Liver (tissue), 3 donors: ENCODE results near the gene GAS6.

Experiments used
- SP1 ChIP-seq: IDR thresholded peaks from 2 replicates; pipeline ENCODE4 v1.6.1; 2018; ENCODE audit warnings: antibody characterized with exemption, mild to moderate bottlenecking
- TAF1 ChIP-seq: conservative IDR thresholded peaks from 2 replicates; pipeline ENCODE4 v1.6.1; 2016; ENCODE audit warnings: antibody characterized with exemption, mild to moderate bottlenecking
- TF ChIP-seq, protein P1 (sequence below): fragments of 150-350 bp; IDR thresholded peaks from 2 replicates; pipeline ENCODE4 v1.5.1; 2017; ENCODE audit warnings: improper control_type of control experiment, low read depth, low read length; ENCODE audit not compliant: missing input control
- TF ChIP-seq, protein P2 (sequence below): IDR thresholded peaks from 2 replicates; pipeline ENCODE4 v1.6.1; 2016; ENCODE audit warnings: antibody characterized with exemption, mild to moderate bottlenecking
- TF ChIP-seq, protein P3 (sequence below): IDR thresholded peaks from 2 replicates; pipeline ENCODE4 v1.6.1; 2016; ENCODE audit warnings: antibody characterized with exemption
- TF ChIP-seq, protein P4 (sequence below): IDR thresholded peaks from 2 replicates; pipeline ENCODE4 v1.6.1; 2016; ENCODE audit warnings: antibody characterized with exemption
- donor health status: healthy.
- donor health status: healthy.

DNA sequence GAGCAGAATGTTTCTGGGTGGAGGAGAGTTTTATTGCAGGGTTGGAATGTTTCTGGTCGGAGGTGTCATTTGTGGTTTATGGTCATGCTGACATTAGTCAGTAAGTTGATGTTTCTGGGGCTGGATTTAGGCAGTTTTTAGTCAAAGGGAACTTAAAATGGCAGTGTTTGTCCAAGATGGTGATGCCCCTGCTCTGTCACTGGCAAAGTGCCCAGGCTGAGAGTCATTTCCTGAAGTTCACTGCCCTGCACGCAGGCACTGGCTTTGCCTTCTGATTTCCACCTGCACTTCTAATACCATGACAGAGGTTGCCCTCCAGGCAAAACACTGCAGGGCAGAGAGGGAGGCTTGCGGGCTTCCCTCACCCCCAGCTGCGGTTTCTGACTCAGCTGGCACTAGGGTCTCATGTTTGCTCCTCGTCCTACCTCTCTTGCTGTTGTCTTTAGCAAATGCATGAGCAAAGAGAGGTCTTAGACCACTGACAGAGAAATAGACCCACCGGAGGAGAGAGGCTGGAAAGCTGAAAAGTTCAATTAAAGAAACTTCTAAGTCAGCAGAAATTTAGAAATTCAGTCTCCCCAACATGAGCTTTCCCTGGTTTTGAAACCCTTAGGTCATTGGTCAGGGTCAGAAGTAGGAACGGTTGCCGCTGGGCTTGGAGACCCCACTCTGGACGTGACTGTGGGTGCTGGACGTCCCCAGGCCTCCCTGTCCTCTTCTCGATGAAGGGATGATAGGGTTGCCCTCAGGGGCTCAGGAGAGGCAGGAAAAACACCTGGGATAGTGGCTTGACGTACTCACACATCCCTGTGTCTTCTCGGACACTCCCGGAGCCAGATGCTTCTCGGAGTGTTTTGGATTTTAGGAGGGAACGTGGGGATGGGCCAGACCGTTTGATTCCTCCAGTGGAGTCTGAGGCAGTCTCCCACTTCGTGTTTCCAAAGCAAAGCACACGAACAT lies 78.5 kb downstream of the GAS6 start:
- TF ChIP-seq, protein P1, sequence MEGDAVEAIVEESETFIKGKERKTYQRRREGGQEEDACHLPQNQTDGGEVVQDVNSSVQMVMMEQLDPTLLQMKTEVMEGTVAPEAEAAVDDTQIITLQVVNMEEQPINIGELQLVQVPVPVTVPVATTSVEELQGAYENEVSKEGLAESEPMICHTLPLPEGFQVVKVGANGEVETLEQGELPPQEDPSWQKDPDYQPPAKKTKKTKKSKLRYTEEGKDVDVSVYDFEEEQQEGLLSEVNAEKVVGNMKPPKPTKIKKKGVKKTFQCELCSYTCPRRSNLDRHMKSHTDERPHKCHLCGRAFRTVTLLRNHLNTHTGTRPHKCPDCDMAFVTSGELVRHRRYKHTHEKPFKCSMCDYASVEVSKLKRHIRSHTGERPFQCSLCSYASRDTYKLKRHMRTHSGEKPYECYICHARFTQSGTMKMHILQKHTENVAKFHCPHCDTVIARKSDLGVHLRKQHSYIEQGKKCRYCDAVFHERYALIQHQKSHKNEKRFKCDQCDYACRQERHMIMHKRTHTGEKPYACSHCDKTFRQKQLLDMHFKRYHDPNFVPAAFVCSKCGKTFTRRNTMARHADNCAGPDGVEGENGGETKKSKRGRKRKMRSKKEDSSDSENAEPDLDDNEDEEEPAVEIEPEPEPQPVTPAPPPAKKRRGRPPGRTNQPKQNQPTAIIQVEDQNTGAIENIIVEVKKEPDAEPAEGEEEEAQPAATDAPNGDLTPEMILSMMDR = no peak
- TF ChIP-seq, protein P2, sequence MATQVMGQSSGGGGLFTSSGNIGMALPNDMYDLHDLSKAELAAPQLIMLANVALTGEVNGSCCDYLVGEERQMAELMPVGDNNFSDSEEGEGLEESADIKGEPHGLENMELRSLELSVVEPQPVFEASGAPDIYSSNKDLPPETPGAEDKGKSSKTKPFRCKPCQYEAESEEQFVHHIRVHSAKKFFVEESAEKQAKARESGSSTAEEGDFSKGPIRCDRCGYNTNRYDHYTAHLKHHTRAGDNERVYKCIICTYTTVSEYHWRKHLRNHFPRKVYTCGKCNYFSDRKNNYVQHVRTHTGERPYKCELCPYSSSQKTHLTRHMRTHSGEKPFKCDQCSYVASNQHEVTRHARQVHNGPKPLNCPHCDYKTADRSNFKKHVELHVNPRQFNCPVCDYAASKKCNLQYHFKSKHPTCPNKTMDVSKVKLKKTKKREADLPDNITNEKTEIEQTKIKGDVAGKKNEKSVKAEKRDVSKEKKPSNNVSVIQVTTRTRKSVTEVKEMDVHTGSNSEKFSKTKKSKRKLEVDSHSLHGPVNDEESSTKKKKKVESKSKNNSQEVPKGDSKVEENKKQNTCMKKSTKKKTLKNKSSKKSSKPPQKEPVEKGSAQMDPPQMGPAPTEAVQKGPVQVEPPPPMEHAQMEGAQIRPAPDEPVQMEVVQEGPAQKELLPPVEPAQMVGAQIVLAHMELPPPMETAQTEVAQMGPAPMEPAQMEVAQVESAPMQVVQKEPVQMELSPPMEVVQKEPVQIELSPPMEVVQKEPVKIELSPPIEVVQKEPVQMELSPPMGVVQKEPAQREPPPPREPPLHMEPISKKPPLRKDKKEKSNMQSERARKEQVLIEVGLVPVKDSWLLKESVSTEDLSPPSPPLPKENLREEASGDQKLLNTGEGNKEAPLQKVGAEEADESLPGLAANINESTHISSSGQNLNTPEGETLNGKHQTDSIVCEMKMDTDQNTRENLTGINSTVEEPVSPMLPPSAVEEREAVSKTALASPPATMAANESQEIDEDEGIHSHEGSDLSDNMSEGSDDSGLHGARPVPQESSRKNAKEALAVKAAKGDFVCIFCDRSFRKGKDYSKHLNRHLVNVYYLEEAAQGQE = no peak
- TF ChIP-seq, protein P3, sequence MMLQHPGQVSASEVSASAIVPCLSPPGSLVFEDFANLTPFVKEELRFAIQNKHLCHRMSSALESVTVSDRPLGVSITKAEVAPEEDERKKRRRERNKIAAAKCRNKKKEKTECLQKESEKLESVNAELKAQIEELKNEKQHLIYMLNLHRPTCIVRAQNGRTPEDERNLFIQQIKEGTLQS = no peak
- no peak for TF ChIP-seq SP1
- TF ChIP-seq, protein P4, sequence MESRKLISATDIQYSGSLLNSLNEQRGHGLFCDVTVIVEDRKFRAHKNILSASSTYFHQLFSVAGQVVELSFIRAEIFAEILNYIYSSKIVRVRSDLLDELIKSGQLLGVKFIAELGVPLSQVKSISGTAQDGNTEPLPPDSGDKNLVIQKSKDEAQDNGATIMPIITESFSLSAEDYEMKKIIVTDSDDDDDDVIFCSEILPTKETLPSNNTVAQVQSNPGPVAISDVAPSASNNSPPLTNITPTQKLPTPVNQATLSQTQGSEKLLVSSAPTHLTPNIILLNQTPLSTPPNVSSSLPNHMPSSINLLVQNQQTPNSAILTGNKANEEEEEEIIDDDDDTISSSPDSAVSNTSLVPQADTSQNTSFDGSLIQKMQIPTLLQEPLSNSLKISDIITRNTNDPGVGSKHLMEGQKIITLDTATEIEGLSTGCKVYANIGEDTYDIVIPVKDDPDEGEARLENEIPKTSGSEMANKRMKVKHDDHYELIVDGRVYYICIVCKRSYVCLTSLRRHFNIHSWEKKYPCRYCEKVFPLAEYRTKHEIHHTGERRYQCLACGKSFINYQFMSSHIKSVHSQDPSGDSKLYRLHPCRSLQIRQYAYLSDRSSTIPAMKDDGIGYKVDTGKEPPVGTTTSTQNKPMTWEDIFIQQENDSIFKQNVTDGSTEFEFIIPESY = no peak
- no peak for TF ChIP-seq TAF1
